OCI-LY3 (cell line): ENCODE data around the gene BICRA.

Experiments used
- H2AFZ ChIP-seq: fragments of 200-600, 300-600 bp; shearing (Covaris generic); 2 replicates; pipeline ENCODE4 v1.6.0; 2014; ENCODE audit warnings: antibody characterized with exemption, low read depth, low read length
- H3K27ac ChIP-seq: fragments of 200-600, 300-600 bp; sonication (generic); 2 replicates; pipeline ENCODE4 v1.5.1; 2014; ENCODE audit warnings: mild to moderate bottlenecking, low read length, moderate library complexity, mixed read lengths
- H3K27me3 ChIP-seq: fragments of 200-600, 300-600 bp; sonication (generic); 2 replicates; pipeline ENCODE4 v1.6.1; 2014; ENCODE audit warnings: low read depth, low read length, mixed read lengths
- H3K36me3 ChIP-seq: fragments of 200-600, 300-600 bp; sonication (generic); replicated peaks from 2 replicates; pipeline ENCODE3; 2014; ENCODE audit warnings: low read depth, low read length, mixed read lengths
- H3K4me1 ChIP-seq: fragments of 300-600, 200-600 bp; sonication (generic); 2 replicates; pipeline ENCODE4 v1.6.1; 2014; ENCODE audit warnings: low read length, mixed read lengths
- H3K4me2 ChIP-seq: fragments of 200-600, 300-600 bp; sonication (generic); 2 replicates; pipeline ENCODE4 v1.6.1; 2014; ENCODE audit warnings: low read length, mixed read lengths
- H3K4me3 ChIP-seq: fragments of 300-600, 200-600 bp; sonication (generic); 2 replicates; pipeline ENCODE4 v1.5.1; 2014; ENCODE audit warnings: antibody characterized with exemption, mild to moderate bottlenecking, low read length, moderate library complexity
- H3K79me2 ChIP-seq: fragments of 300-600, 200-600 bp; shearing (Covaris generic); 2 replicates; pipeline ENCODE4 v1.6.1; 2014; ENCODE audit warnings: mild to moderate bottlenecking, low read length, mixed read lengths
- H3K9ac ChIP-seq: fragments of 300-600, 200-600 bp; shearing (Covaris generic); 2 replicates; pipeline ENCODE4 v1.6.0; 2014; ENCODE audit warnings: mild to moderate bottlenecking, low read length, moderate library complexity
- H3K9me3 ChIP-seq: fragments of 200-600, 300-600 bp; shearing (Covaris generic); 2 replicates; pipeline ENCODE4 v1.6.1; 2014; ENCODE audit warnings: low read length, mixed read lengths; ENCODE audit not compliant: insufficient read depth
- H4K20me1 ChIP-seq: fragments of 200-600, 300-600 bp; sonication (generic); 2 replicates; pipeline ENCODE4 v1.6.1; 2016; ENCODE audit warnings: low read length, mixed read lengths; ENCODE audit not compliant: insufficient read depth
- CTCF ChIP-seq: fragments of 200-600, 300-600 bp; sonication (generic); IDR thresholded peaks from 2 replicates; pipeline ENCODE4 v1.5.1; 2014; ENCODE audit warnings: antibody characterized with exemption, low read length, low read depth
- EZH2phosphoT487 ChIP-seq: fragments of 200-600 bp; shearing (Covaris generic); IDR thresholded peaks from 2 replicates; pipeline ENCODE4 v1.6.1; 2018; ENCODE audit warnings: antibody characterized with exemption, mixed run types, low read depth

Gene BICRA

GRCh38 chr19:47637550-47637949 is 28.6 kb downstream of the BICRA start:
- Histone ChIP-seq H3K27me3 (no peaks in the 10 kb centered on the region), H3K79me2 (peaks cover 44% of the 10 kb centered on the region), H3K4me2 (no peak overlapping the region), H4K20me1 (peaks cover 26% of the 10 kb centered on the region), H2AFZ (no peak overlapping the region), H3K9ac (no peak overlapping the region), H3K27ac (no peak overlapping the region), H3K4me3 (no peak overlapping the region), H3K4me1 (no peaks in the 10 kb centered on the region), H3K9me3 (no peaks in the 10 kb centered on the region), H3K36me3 (no peaks in the 10 kb centered on the region)
- TF ChIP-seq EZH2phosphoT487, result no peak
- TF ChIP-seq CTCF, result no peak

GRCh38 chr19:47641891-47642485 is 33.1 kb downstream of the BICRA start:
- Histone ChIP-seq H3K79me2 (peaks cover 45% of the 10 kb centered on the region), H3K4me3 (no peak overlapping the region), H3K27ac (no peak overlapping the region), H3K27me3 (no peaks in the 10 kb centered on the region), H2AFZ (no peak overlapping the region), H3K4me2 (no peak overlapping the region), H3K36me3 (peaks cover 9% of the 10 kb centered on the region), H3K9ac (no peak overlapping the region), H3K4me1 (no peaks in the 10 kb centered on the region), H4K20me1 (peaks cover 36% of the 10 kb centered on the region), H3K9me3 (no peaks in the 10 kb centered on the region)
- TF ChIP-seq CTCF (no peak), EZH2phosphoT487 (no peak)

GRCh38 chr19:47643281-47643680 is 34.3 kb downstream of the BICRA start:
- no peak overlapping the region for H3K9ac ChIP-seq
- H3K4me1 ChIP-seq, result no peaks in the 10 kb centered on the region
- no peak overlapping the region for H3K4me2 ChIP-seq
- no peak overlapping the region for H3K27ac ChIP-seq
- H3K27me3 ChIP-seq, result no peaks in the 10 kb centered on the region
- H3K9me3 ChIP-seq, result no peaks in the 10 kb centered on the region
- H3K4me3 ChIP-seq, result no peak overlapping the region
- peaks cover 37% of the 10 kb centered on the region for H4K20me1 ChIP-seq
- H3K36me3 ChIP-seq, result peaks cover 10% of the 10 kb centered on the region
- TF ChIP-seq EZH2phosphoT487 (no peak), CTCF (no peak)
- no peak overlapping the region for H2AFZ ChIP-seq
- H3K79me2 ChIP-seq, result peaks cover 47% of the 10 kb centered on the region

GRCh38 chr19:47644199-47644598 is 35.3 kb downstream of the BICRA start:
- H3K4me1 ChIP-seq, result no peaks in the 10 kb centered on the region
- H2AFZ ChIP-seq, result no peak overlapping the region
- peaks cover 45% of the 10 kb centered on the region for H3K79me2 ChIP-seq
- no peak overlapping the region for H3K4me2 ChIP-seq
- TF ChIP-seq CTCF (no peak), EZH2phosphoT487 (no peak)
- H3K36me3 ChIP-seq, result peaks cover 10% of the 10 kb centered on the region
- H3K4me3 ChIP-seq, result no peak overlapping the region
- H3K27me3 ChIP-seq, result no peaks in the 10 kb centered on the region
- H3K9me3 ChIP-seq, result no peaks in the 10 kb centered on the region
- no peak overlapping the region for H3K27ac ChIP-seq
- no peak overlapping the region for H3K9ac ChIP-seq
- H4K20me1 ChIP-seq, result peaks cover 37% of the 10 kb centered on the region
